ENCODE measurements around the gene AMN1. TPM values are rescaled to one million over a fixed set of nuclear protein-coding genes. Genes with fewer than 3 reads are reported as not detected.
"Not testable (repeated sequence)": the region's sequence is repeated elsewhere in the genome, so short reads cannot be mapped to it uniquely, and the experiment has no call there.

The AMN1 gene
- total RNA-seq, 4 donors from 2014 or later, result 3.4 to 16.4 (median 10.5) TPM

DNA sequence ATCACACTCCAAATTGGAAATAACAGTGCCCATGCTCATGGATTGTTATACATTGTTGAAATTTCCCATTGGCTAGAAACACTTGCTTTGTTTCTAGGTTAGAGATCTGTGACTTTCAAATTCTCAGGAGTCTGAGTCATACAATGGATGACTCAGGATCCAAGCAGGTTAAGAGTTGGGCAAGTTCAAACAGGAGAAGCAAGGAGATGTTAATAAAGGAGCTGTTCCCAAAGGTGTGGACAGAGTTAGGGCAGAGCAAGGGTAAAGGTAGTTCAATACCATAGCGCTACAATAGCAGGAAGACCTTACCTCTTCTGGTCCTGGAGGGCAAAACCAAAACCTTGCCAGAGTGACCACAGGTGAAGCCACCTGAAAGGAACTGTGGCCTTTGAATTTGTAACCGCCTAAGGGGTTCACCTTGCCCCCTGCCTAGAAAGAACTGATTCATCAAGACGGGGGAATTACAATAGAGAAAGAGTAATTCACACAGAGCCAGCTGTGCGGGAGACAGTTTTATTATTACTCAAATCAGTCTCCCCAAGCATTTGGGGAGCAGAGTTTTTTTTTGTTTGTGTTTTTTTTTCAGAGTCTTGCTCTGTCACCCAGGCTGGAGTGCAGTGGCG, 4.2 kb upstream of the AMN1 start:
- no peak for DNase-seq (ENCODE audit: low spot score in 2 of 2)
- Histone ChIP-seq H3K36me3 (no peaks in the 10 kb centered on the region), H3K4me3 (no peak overlapping the region), H3K9me3 (peaks cover 3% of the 10 kb centered on the region), H3K27me3 (no peaks in the 10 kb centered on the region), H3K4me1 (peaks cover 58% of the 10 kb centered on the region), H3K27ac (peak overlapping the region; percentile 90)
- 55% methylated on average over 5 of the region's 5 CpGs for WGBS
- TF ChIP-seq POLR2A (IDR thresholded peaks at IDR 0.05) (no peak), POLR2AphosphoS5 (IDR thresholded peaks at IDR 0.05) (peak in 1 of 3 donors; percentile 63)

- not testable (repeated sequence) for H3K27me3 ChIP-seq; H3K36me3 ChIP-seq; DNase-seq (ENCODE audit: low spot score in 2 of 2); H3K4me3 ChIP-seq; H3K9me3 ChIP-seq
- Histone ChIP-seq H3K27ac (peak overlapping the region; percentile 90), H3K4me1 (peaks cover 63% of the 10 kb centered on the region)
- 92% methylated on average over 5 of the region's 5 CpGs for WGBS
These were observed 2.4 kb upstream of the AMN1 start for GRCh38 chr12:31731203-31731602.

DNA sequence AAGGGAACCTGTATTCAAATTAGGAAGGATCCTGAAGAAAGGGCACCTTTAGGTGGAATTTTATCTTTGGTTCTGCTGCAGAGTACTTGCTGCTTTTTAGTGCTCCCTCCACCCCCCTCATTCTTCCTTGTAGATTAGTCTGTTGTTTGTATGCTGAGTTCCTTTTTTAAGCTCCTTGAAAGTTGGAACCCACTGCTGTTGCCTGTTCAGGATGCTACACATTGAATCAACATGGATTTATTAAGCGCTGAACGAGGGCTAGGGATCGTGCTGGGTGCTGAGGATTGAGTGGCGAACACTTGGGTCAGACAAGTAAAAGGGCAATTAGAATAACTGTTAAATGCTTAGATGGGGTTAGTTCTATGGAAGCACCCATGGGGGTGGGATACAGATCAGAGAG, 884 bp upstream of the AMN1 start:
- no peak for TF ChIP-seq POLR2AphosphoS5 (IDR thresholded peaks at IDR 0.05)
- TF ChIP-seq, protein P1, sequence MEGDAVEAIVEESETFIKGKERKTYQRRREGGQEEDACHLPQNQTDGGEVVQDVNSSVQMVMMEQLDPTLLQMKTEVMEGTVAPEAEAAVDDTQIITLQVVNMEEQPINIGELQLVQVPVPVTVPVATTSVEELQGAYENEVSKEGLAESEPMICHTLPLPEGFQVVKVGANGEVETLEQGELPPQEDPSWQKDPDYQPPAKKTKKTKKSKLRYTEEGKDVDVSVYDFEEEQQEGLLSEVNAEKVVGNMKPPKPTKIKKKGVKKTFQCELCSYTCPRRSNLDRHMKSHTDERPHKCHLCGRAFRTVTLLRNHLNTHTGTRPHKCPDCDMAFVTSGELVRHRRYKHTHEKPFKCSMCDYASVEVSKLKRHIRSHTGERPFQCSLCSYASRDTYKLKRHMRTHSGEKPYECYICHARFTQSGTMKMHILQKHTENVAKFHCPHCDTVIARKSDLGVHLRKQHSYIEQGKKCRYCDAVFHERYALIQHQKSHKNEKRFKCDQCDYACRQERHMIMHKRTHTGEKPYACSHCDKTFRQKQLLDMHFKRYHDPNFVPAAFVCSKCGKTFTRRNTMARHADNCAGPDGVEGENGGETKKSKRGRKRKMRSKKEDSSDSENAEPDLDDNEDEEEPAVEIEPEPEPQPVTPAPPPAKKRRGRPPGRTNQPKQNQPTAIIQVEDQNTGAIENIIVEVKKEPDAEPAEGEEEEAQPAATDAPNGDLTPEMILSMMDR (IDR thresholded peaks at IDR 0.05), result no peak
- TF ChIP-seq POLR2A (IDR thresholded peaks at IDR 0.05), result no peak
- TF ChIP-seq EP300 (IDR thresholded peaks at IDR 0.05), result no peak
- 92% methylated on average over 4 of the region's 4 CpGs for WGBS
- Histone ChIP-seq H3K27ac (peak overlapping the region; percentile 94), H3K4me1 (peaks cover 59% of the 10 kb centered on the region), H3K27me3 (no peaks in the 10 kb centered on the region), H3K9me3 (peaks cover 3% of the 10 kb centered on the region), H3K36me3 (no peaks in the 10 kb centered on the region), H3K4me3 (peak overlapping the region; percentile 68)
- no peak for DNase-seq (ENCODE audit: low spot score in 2 of 2)

GRCh38 chr12:31728289-31728916, 418 bp downstream of the AMN1 start:
- Histone ChIP-seq H3K9me3 (peaks cover 3% of the 10 kb centered on the region), H3K4me3 (peak overlapping the region; percentile 68), H3K27ac (peak overlapping the region; percentile 94), H3K36me3 (no peaks in the 10 kb centered on the region), H3K4me1 (peaks cover 49% of the 10 kb centered on the region), H3K27me3 (no peaks in the 10 kb centered on the region)
- TF ChIP-seq EP300 (IDR thresholded peaks at IDR 0.05) (no peak), POLR2AphosphoS5 (IDR thresholded peaks at IDR 0.05) (no peak), POLR2A (IDR thresholded peaks at IDR 0.05) (no peak)
- TF ChIP-seq, protein P1 (IDR thresholded peaks at IDR 0.05), result no peak
- WGBS, result 2% methylated on average over 19 of the region's 22 CpGs
- DNase-seq (ENCODE audit: low spot score in 2 of 2), result peak in 1 of 2 donors; percentile 73

- H3K4me3 ChIP-seq, result no peak overlapping the region
- H3K9me3 ChIP-seq, result peaks cover 3% of the 10 kb centered on the region
- TF ChIP-seq EP300 (IDR thresholded peaks at IDR 0.05) (no peak), POLR2AphosphoS5 (IDR thresholded peaks at IDR 0.05) (no peak), POLR2A (IDR thresholded peaks at IDR 0.05) (no peak)
- TF ChIP-seq, protein P1 (IDR thresholded peaks at IDR 0.05), result no peak
- no peak for DNase-seq (ENCODE audit: low spot score in 2 of 2)
- H3K4me1 ChIP-seq, result peaks cover 37% of the 10 kb centered on the region
- 99% methylated on average over 2 of the region's 2 CpGs for whole genome bisulfite sequencing
- H3K36me3 ChIP-seq, result no peaks in the 10 kb centered on the region
- H3K27me3 ChIP-seq, result no peaks in the 10 kb centered on the region
- no peak overlapping the region for H3K27ac ChIP-seq
These were observed 1.6 kb downstream of the AMN1 start for GRCh38 chr12:31727192-31727591.

DNA sequence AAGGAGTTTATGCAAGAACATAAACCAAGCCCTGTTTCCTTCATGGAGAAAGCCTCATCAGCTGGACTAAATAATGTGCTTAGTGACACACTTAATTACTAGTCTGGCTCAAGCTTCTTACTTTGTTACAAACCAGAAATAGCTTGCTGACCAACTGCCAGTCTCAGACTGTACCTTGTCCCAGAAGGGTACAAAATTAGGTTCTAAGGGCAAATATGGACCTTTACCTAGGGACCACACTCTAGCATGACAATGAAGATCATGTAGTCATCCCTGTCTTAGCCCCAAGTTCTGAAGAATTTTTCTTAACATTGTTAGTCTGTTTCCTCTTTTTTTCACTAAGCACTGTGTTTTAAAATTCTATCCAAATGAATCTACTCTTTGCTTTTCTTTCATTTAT, 2.2 kb downstream of the AMN1 start:
- Histone ChIP-seq H3K4me3 (no peak overlapping the region), H3K9me3 (peaks cover 3% of the 10 kb centered on the region), H3K27me3 (no peaks in the 10 kb centered on the region), H3K36me3 (no peaks in the 10 kb centered on the region), H3K27ac (no peak overlapping the region), H3K4me1 (peaks cover 31% of the 10 kb centered on the region)
- TF ChIP-seq, protein P1 (IDR thresholded peaks at IDR 0.05), result no peak
- DNase-seq (ENCODE audit: low spot score in 2 of 2), result no peak

All from suprapubic skin (tissue), 4 donors.